SK-N-MC (cell line): Measurements from ENCODE around the gene TNFRSF17.
"Not testable (repeated sequence)": the region's sequence is repeated elsewhere in the genome, so short reads cannot be mapped to it uniquely, and the experiment has no call there.

ENCODE experiments used
- DNase-seq: peaks from one replicate; pipeline ENCODE4 v3.0.0-alpha.2; 2011; ENCODE audit warnings: low read depth, low spot score
- H3K27ac ChIP-seq: fragments of 200-600 bp; sonication (generic); 2 replicates; pipeline ENCODE4 v1.5.1; 2016; ENCODE audit warnings: mixed run types
- H3K36me3 ChIP-seq: fragments of 200-600 bp; sonication (generic); 2 replicates; pipeline ENCODE4 v1.6.1; 2017; ENCODE audit warnings: antibody characterized with exemption, low read length, mixed read lengths; ENCODE audit not compliant: insufficient read depth
- H3K4me3 ChIP-seq: fragments of 200-600 bp; sonication (generic); 2 replicates; pipeline ENCODE4 v1.5.1; 2016
- H3K9ac ChIP-seq: fragments of 200-600 bp; sonication (generic); 2 replicates; pipeline ENCODE4 v1.8.0; 2017; ENCODE audit warnings: mixed run types, mixed read lengths; ENCODE audit not compliant: insufficient read length
- H3K9me3 ChIP-seq: fragments of 200-600 bp; sonication (generic); 2 replicates; pipeline ENCODE4 v1.6.1; 2017; ENCODE audit warnings: low read depth, mild to moderate bottlenecking, antibody characterized with exemption, low read length, moderate library complexity, mixed read lengths
- EZH2 ChIP-seq: fragments of 200-600 bp; sonication (generic); IDR thresholded peaks from one replicate; pipeline ENCODE4 v1.6.1; 2017; ENCODE audit warnings: antibody characterized with exemption
- FOXP2 ChIP-seq: optimal IDR thresholded peaks from 2 replicates; pipeline ENCODE3; 2011; ENCODE audit warnings: mild to moderate bottlenecking, moderate library complexity; ENCODE audit not compliant: insufficient read depth; ENCODE audit errors: extremely low read length, control extremely low read depth
- POLR2AphosphoS5 ChIP-seq: IDR thresholded peaks from 2 replicates; pipeline ENCODE4 v1.6.1; 2012; ENCODE audit warnings: mild to moderate bottlenecking, low read depth, low read length, borderline replicate concordance

The TNFRSF17 gene

DNA sequence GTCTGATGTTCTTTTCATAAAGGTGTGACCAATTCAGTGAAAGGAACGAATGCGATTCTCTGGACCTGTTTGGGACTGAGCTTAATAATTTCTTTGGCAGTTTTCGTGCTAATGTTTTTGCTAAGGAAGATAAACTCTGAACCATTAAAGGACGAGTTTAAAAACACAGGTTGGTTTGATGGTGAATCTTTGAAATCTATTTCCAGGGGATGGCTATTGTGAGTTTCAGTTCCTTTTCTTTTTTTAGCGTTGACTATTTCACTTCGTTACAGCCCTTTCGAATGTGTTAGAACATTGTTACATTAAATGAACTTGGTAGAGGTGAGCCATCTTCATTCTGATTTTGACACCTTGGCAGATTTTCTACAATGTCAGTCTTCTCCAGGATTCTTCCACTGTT is 1.2 kb downstream of the TNFRSF17 start:
- H3K27ac ChIP-seq: no peak overlapping the region
- TF ChIP-seq POLR2AphosphoS5: no peak
- TF ChIP-seq FOXP2: no peak
- TF ChIP-seq EZH2: no peak
- no peaks in the 10 kb centered on the region for H3K9me3 ChIP-seq
- no peak overlapping the region for H3K4me3 ChIP-seq
- no peak for DNase-seq
- no peak overlapping the region for H3K9ac ChIP-seq
- no peaks in the 10 kb centered on the region for H3K36me3 ChIP-seq

- Histone ChIP-seq H3K9me3 (no peaks in the 10 kb centered on the region), H3K27ac (no peak overlapping the region), H3K36me3 (no peaks in the 10 kb centered on the region), H3K4me3 (no peak overlapping the region), H3K9ac (no peak overlapping the region)
- no peak for DNase-seq
- TF ChIP-seq EZH2 (no peak), FOXP2 (no peak), POLR2AphosphoS5 (no peak)
Observed at GRCh38 chr16:11967195-11967911, 2.3 kb downstream of the TNFRSF17 start.

DNA sequence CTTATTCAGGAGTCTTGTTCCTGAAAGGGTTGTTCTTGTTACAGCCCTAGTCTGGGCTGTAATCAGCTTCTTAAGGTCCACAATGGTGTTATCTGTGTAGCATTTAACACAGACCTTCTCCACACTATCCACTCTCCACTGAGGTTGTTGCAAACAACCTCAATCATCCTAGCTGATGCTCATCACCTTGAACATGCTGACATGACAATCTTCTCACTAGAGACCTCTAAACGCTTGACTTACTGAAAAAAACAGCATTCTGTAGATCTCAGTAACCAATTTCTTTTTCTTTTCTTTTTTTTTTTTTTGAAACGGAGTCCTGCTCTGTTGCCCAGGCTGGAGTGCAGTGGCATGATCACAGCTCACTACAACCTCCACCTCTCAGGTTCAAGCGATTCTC is 3.6 kb downstream of the TNFRSF17 start:
- no peak overlapping the region for H3K4me3 ChIP-seq
- TF ChIP-seq FOXP2: no peak
- TF ChIP-seq POLR2AphosphoS5: no peak
- no peak for TF ChIP-seq EZH2
- no peak for DNase-seq
- H3K9ac ChIP-seq: no peak overlapping the region
- no peaks in the 10 kb centered on the region for H3K36me3 ChIP-seq
- H3K9me3 ChIP-seq: no peaks in the 10 kb centered on the region
- H3K27ac ChIP-seq: no peak overlapping the region

DNA sequence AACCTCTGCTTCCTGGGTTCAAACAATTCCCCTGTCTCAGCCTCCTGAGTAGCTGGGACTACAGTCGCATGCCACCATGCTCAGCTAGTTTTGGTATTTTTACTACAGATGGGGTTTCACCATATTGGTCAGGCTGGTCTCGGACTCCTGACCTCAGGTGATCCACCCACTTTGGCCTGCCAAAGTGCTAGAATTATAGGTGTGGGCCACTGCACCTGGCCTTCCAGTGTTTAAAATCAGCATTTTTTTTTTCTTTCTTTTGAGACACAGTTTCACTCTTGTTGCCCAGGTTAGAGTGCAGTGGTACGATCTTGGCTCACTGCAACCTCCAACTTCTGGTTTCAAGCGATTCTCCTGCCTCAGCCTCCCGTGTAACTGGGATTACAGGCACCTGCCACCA is 5.3 kb downstream of the TNFRSF17 start:
- H3K4me3 ChIP-seq, H3K9me3 ChIP-seq, H3K36me3 ChIP-seq, DNase-seq, H3K9ac ChIP-seq, H3K27ac ChIP-seq: not testable (repeated sequence)

GRCh38 chr16:11972128-11972527 is 7.1 kb downstream of the TNFRSF17 start:
- no peaks in the 10 kb centered on the region for H3K36me3 ChIP-seq
- no peaks in the 10 kb centered on the region for H3K9me3 ChIP-seq
- no peak overlapping the region for H3K4me3 ChIP-seq
- no peak for TF ChIP-seq FOXP2
- TF ChIP-seq EZH2: no peak
- no peak for TF ChIP-seq POLR2AphosphoS5
- no peak for DNase-seq
- no peak overlapping the region for H3K27ac ChIP-seq
- no peak overlapping the region for H3K9ac ChIP-seq

- Histone ChIP-seq H3K9me3 (no peaks in the 10 kb centered on the region), H3K27ac (no peak overlapping the region), H3K4me3 (no peak overlapping the region), H3K9ac (no peak overlapping the region), H3K36me3 (no peaks in the 10 kb centered on the region)
- no peak for TF ChIP-seq POLR2AphosphoS5
- no peak for TF ChIP-seq FOXP2
- TF ChIP-seq EZH2: no peak
- no peak for DNase-seq
Observed at GRCh38 chr16:11973070-11973469, 8.1 kb downstream of the TNFRSF17 start.

DNA sequence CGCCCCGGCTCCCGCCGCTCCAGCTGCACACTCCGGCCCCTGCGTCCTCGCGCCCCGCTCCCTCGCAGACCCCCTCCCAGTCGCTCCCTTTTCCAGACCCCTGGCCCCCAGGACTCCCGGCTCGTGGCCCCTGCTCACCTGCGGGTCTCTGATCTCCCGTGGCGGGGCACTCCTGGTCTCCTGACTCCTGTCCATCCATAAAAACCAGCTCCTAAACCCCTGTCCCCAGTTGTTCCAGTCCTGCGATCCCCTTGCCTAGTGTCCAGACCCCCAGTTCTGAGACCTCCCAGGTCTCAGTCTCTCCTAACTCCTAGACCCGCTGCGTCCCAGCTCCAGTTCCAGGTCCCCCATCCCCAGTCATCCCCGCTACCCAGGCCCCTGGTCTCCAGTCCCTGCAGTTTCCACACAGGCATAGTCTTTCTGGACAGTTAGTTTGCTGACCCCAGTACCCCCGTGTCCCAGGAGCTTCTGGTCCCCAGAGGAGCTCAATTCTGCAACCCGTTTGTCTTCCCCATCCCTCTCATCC is 11.9 kb downstream of the TNFRSF17 start:
- H3K4me3 ChIP-seq: peak overlapping the region; percentile 100
- no peak overlapping the region for H3K27ac ChIP-seq
- H3K36me3 ChIP-seq: no peaks in the 10 kb centered on the region
- TF ChIP-seq EZH2 (no peak), FOXP2 (no peak), POLR2AphosphoS5 (no peak)
- H3K9me3 ChIP-seq: no peaks in the 10 kb centered on the region
- DNase-seq: no peak
- H3K9ac ChIP-seq: peak overlapping the region; percentile 95

DNA sequence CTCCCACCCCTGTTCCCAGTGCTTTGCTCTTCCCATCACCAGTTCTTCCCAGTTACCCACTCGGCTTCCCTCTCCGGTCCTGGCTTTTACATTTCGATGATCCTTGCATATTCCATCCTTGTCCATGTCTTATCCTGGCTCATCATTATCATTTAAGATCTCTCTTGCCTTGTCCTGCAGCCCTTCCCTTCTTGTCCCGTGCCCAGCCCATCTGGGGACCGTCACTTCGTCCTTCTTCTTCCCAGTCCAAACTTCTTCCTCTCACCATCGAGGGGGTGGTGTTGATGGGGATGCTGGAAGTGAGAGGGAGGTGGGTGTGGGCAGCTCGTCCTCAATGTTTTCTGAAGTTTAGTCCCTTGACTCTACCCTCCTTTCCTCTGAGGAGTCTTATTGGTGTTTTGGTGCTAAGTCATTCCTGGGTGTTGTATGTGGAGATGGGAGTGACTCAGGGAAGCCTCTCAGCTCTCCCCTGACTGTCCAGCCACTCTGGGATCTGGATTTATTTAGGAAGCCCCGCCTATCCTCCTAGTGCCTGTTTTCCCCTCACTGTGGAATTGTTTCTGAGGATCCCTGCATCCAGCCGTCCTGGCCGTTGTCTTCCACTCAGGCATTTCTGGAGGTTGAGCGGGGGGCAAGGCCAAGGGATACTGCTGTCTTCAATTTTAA is 12.5 kb downstream of the TNFRSF17 start:
- DNase-seq: no peak
- H3K9ac ChIP-seq: peak overlapping the region; percentile 95

More for the DNA sequence above, 12.5 kb downstream of the TNFRSF17 start:
- TF ChIP-seq FOXP2: no peak
- Histone ChIP-seq H3K9me3 (no peaks in the 10 kb centered on the region), H3K36me3 (no peaks in the 10 kb centered on the region), H3K27ac (no peak overlapping the region), H3K4me3 (peak overlapping the region; percentile 100)
